GM12873 (cell line): ENCODE results near the gene STK32C.
A peak's percentile ranks its signal among the peaks of the same experiment; 100 is the strongest.

Experiments
- CTCF ChIP-seq: IDR thresholded peaks from 2 replicates; pipeline ENCODE4 v1.5.1; 2012; ENCODE audit warnings: low read depth, mild to moderate bottlenecking, moderate library complexity, low read length, control low read depth; ENCODE audit not compliant: insufficient read depth; ENCODE audit errors: missing control alignments

Gene STK32C

GRCh38 chr10:132253092-132253687 is 54.6 kb downstream of the STK32C start:
- no peak for TF ChIP-seq CTCF

GRCh38 chr10:132252412-132252811 is 55.3 kb downstream of the STK32C start:
- TF ChIP-seq CTCF, result peak; percentile 7

GRCh38 chr10:132251928-132252327 is 55.8 kb downstream of the STK32C start:
- TF ChIP-seq CTCF, result no peak

GRCh38 chr10:132250481-132251475 is 57.0 kb downstream of the STK32C start:
- TF ChIP-seq CTCF, result no peak

GRCh38 chr10:132249824-132250375 is 57.9 kb downstream of the STK32C start:
- TF ChIP-seq CTCF, result no peak

GRCh38 chr10:132249226-132249724 is 58.5 kb downstream of the STK32C start:
- TF ChIP-seq CTCF, result no peak
